B cell (primary cell): ENCODE measurements around the gene ZNF277. TPM values are rescaled to one million over a fixed set of nuclear protein-coding genes. Genes with fewer than 3 reads are reported as not detected.
"Not testable (repeated sequence)": the region's sequence is repeated elsewhere in the genome, so short reads cannot be mapped to it uniquely, and the experiment has no call there.

ENCODE experiments used
- ATAC-seq: fragments of 200-7000 bp; cut with Tn5 transposase; one replicate; pipeline ENCODE4 v1.10.0; 2021; ENCODE audit warnings: low read depth, mild to moderate bottlenecking, moderate number of reproducible peaks, moderate library complexity
- CTCF ChIA-PET: fragments of 350-600 bp; sonication (Branson Sonifier 250); formaldehyde crosslinking; loops from one replicate; lab custom pipeline; 2021; ENCODE audit warnings: antibody characterized with exemption, inconsistent platforms; lab: Charles Lee
- POLR2A ChIA-PET: fragments of 350-600 bp; sonication (Branson Sonifier 250); formaldehyde crosslinking; loops from one replicate; lab custom pipeline; 2021; ENCODE audit warnings: antibody characterized with exemption; lab: Charles Lee
- DNase-seq: peaks from one replicate; pipeline ENCODE4 v3.0.0; 2013
- H2AFZ ChIP-seq: 2 replicates; pipeline ENCODE4 v1.6.1; 2012; ENCODE audit warnings: mild to moderate bottlenecking, low read depth, low read length; ENCODE audit not compliant: insufficient read depth, poor library complexity, severe bottlenecking
- H3K27ac ChIP-seq, 2 donors: 1 replicate in 1 of 2; 2 replicates in 1 of 2; pipeline ENCODE4 v1.5.1; 2012 to 2013; ENCODE audit warnings: low read length in 2 of 2, mild to moderate bottlenecking in 2 of 2, moderate library complexity in 1 of 2
- H3K27me3 ChIP-seq, 4 experiments: fragments of 200-600 bp in 1 of 4; sonication (generic) in 1 of 4; replicated peaks in 1 of 4; 1 replicate in 2 of 4; 2 replicates in 2 of 4; pipeline versions ENCODE4 v1.6.1 to v1.7.0; 2013 to 2016; ENCODE audit warnings: low read length in 3 of 4, mild to moderate bottlenecking in 2 of 4, mixed read lengths in 1 of 4, moderate library complexity in 1 of 4; ENCODE audit not compliant: insufficient read depth in 4 of 4, control insufficient read depth in 3 of 4; ENCODE audit errors: control extremely low read depth in 1 of 4
- H3K36me3 ChIP-seq, 2 experiments: replicated peaks in 1 of 2; 1 replicate in 1 of 2; 2 replicates in 1 of 2; pipeline versions ENCODE4 v1.6.1 to v1.7.1; 2013; ENCODE audit warnings: low read length in 1 of 2; ENCODE audit not compliant: insufficient read depth in 2 of 2, control insufficient read depth in 1 of 2; ENCODE audit errors: control extremely low read depth in 1 of 2, extremely low read depth in 1 of 2
- H3K4me1 ChIP-seq, 2 donors: fragments of 200-600 bp in 1 of 2; sonication (generic) in 1 of 2; 1 replicate in 1 of 2; 2 replicates in 1 of 2; pipeline versions ENCODE4 v1.5.1 to v1.6.1; 2013 to 2017; ENCODE audit warnings: low read length in 2 of 2; ENCODE audit not compliant: control insufficient read depth in 2 of 2, insufficient read depth in 2 of 2
- H3K4me2 ChIP-seq: replicated peaks from 2 replicates; pipeline ENCODE3; 2012; ENCODE audit warnings: mild to moderate bottlenecking, low read depth, low read length; ENCODE audit not compliant: poor library complexity, severe bottlenecking
- H3K4me3 ChIP-seq, 5 experiments: fragments of 200-600 bp in 1 of 5; sonication (generic) in 1 of 5; 1 replicate in 3 of 5; 2 replicates in 2 of 5; pipeline versions ENCODE4 v1.5.1 to v1.7.0; 2011 to 2016; ENCODE audit warnings: low read length in 4 of 5, mild to moderate bottlenecking in 4 of 5, low read depth in 2 of 5, control low read depth in 1 of 5, moderate library complexity in 1 of 5; ENCODE audit not compliant: insufficient read depth in 1 of 5; ENCODE audit errors: control extremely low read depth in 1 of 5, extremely low read depth in 1 of 5
- H3K79me2 ChIP-seq: fragments of 200-600 bp; sonication (generic); one replicate; pipeline ENCODE4 v1.6.0; 2016; ENCODE audit warnings: low read length; ENCODE audit not compliant: control insufficient read depth, insufficient read depth
- H3K9ac ChIP-seq: fragments of 200-600 bp; sonication (generic); 2 replicates; pipeline ENCODE4 v1.6.1; 2017; ENCODE audit warnings: mild to moderate bottlenecking, low read length, moderate library complexity
- H3K9me3 ChIP-seq, 3 donors: one replicate each; pipeline versions ENCODE4 v1.6.1 to v1.7.1; 2013; ENCODE audit warnings: low read length in 2 of 3; ENCODE audit not compliant: control insufficient read depth in 2 of 3, insufficient read depth in 1 of 3; ENCODE audit errors: control extremely low read depth in 1 of 3
- H4K20me1 ChIP-seq: 2 replicates; pipeline ENCODE4 v1.6.0; 2012; ENCODE audit warnings: mild to moderate bottlenecking, low read length; ENCODE audit not compliant: insufficient read depth, control insufficient read depth, poor library complexity, severe bottlenecking
- H3K27ac Mint-ChIP-seq: one replicate; pipeline ENCODE4 v1.8.0; 2021; ENCODE audit warnings: mixed read lengths
- H3K27me3 Mint-ChIP-seq: one replicate; pipeline ENCODE4 v1.8.0; 2021; ENCODE audit warnings: mixed read lengths
- H3K4me1 Mint-ChIP-seq: one replicate; pipeline ENCODE4 v1.8.0; 2021; ENCODE audit warnings: mixed read lengths
- H3K4me3 Mint-ChIP-seq: one replicate; pipeline ENCODE4 v1.8.0; 2021; ENCODE audit warnings: mixed read lengths
- H3K9me3 Mint-ChIP-seq: one replicate; pipeline ENCODE4 v1.8.0; 2022; ENCODE audit warnings: mixed read lengths; ENCODE audit not compliant: insufficient read depth
- CTCF ChIP-seq: fragments of 200-600 bp; IDR thresholded peaks from one replicate; pipeline ENCODE4 v1.8.0; 2022; ENCODE audit warnings: antibody characterized with exemption, mild to moderate bottlenecking
- EZH2 ChIP-seq: IDR thresholded peaks from 2 replicates; pipeline ENCODE4 v1.6.1; 2012; ENCODE audit warnings: borderline replicate concordance, low read depth, mild to moderate bottlenecking, moderate library complexity, low read length; ENCODE audit not compliant: insufficient read depth, poor library complexity, severe bottlenecking
- WGBS: methylation state at CpG from one replicate; pipeline ENCODE4 v1.1.5; 2013; ENCODE audit warnings: missing lambda C conversion rate; ENCODE audit not compliant: insufficient coverage; 5-methylcytosine and 5-hydroxymethylcytosine counted together
- intact Hi-C: fragments of 100-400 bp; cut with micrococcal nuclease; formaldehyde crosslinking; loops from one replicate; pipeline ENCODE4 v1.10.0; 2022
- polyA plus RNA-seq: library from polyadenylated mRNA; depleted of rRNA; stranded (reverse); fragments of >200 nt; gene quantifications from 2 replicates; pipeline ENCODE4 v1.2.3, GENCODE V29; 2012
- total RNA-seq, 2 donors: library from RNA; stranded (reverse); fragments of 120-200 nt in 1 of 2; gene quantifications; 1 replicate in 1 of 2; 2 replicates in 1 of 2; pipeline versions ENCODE4 v1.2.3 to v1.2.4, GENCODE V29; 2013 to 2022

The ZNF277 gene
- total and polyA plus RNA-seq, 2 donors (not counting 1 experiment from before 2014, with no cell fraction given), result 9.5 to 18.6 TPM

GRCh38 chr7:112308974-112309373 is 102.5 kb downstream of the ZNF277 start:
- TF ChIP-seq EZH2 (no peak), CTCF (no peak)
- WGBS, result no CpG with 5 or more reads among the region's 3 CpGs
- Histone ChIP-seq H4K20me1 (no peaks in the 10 kb centered on the region), H3K27me3 (no peaks in the 10 kb centered on the region), H3K4me2 (no peak overlapping the region), H3K4me3 (no peak overlapping the region), H2AFZ (no peak overlapping the region), H3K9me3 (peaks cover 0 to 7% (median 1%) of the 10 kb centered on the region in 3 donors), H3K79me2 (no peaks in the 10 kb centered on the region), H3K36me3 (peaks cover 4 to 11% of the 10 kb centered on the region in 2 experiments), H3K9ac (no peak overlapping the region), H3K4me1 (no peaks in the 10 kb centered on the region), H3K27ac (no peak overlapping the region)
- Mint-ChIP-seq H3K4me1 (no peaks in the 10 kb centered on the region), H3K4me3 (no peak overlapping the region), H3K27ac (no peak overlapping the region), H3K27me3 (no peaks in the 10 kb centered on the region), H3K9me3 (peaks cover 8% of the 10 kb centered on the region)
- intact Hi-C loops, result no loop called here
- POLR2A ChIA-PET, result no interaction called here
- ATAC-seq, result no peak
- DNase-seq, result no peak
- CTCF ChIA-PET, result no interaction called here

- H3K4me3 ChIP-seq, ATAC-seq, H3K4me3 Mint-ChIP-seq, DNase-seq, H3K27me3 ChIP-seq, H3K4me2 ChIP-seq, H3K4me1 ChIP-seq, intact Hi-C loops, H3K27me3 Mint-ChIP-seq, H3K79me2 ChIP-seq, H2AFZ ChIP-seq, POLR2A ChIA-PET, H4K20me1 ChIP-seq, H3K4me1 Mint-ChIP-seq, H3K9me3 Mint-ChIP-seq, H3K27ac ChIP-seq, H3K27ac Mint-ChIP-seq, H3K9ac ChIP-seq, CTCF ChIA-PET, H3K9me3 ChIP-seq: not testable (repeated sequence)
- WGBS, result no CpG with 5 or more reads among the region's 2 CpGs
- peaks cover 5 to 13% of the 10 kb centered on the region in 2 experiments for H3K36me3 ChIP-seq
Observed at GRCh38 chr7:112316803-112317202, 110.3 kb downstream of the ZNF277 start.
